H1 (cell line): ENCODE data around the gene STX10. TPM values are rescaled to one million over a fixed set of nuclear protein-coding genes. Genes with fewer than 3 reads are reported as not detected.

Source experiments
- CTCF ChIA-PET: fragments of 300-600 bp; sonication (Branson Sonifier 250); formaldehyde crosslinking; loops from one replicate; lab custom pipeline; 2021; ENCODE audit not compliant: partially characterized antibody; lab: Charles Lee
- POLR2A ChIA-PET: fragments of 300-600 bp; sonication (Branson Sonifier 250); formaldehyde crosslinking; loops from one replicate; lab custom pipeline; 2021; ENCODE audit warnings: inconsistent platforms; ENCODE audit not compliant: partially characterized antibody; lab: Charles Lee
- DNase-seq, 2 experiments: peaks; one replicate each; pipeline versions ENCODE4 v3.0.0 to v3.0.0-alpha.2; 2010 to 2022; ENCODE audit warnings: low spot score in 2 of 2, low read depth in 1 of 2, mixed read lengths in 1 of 2
- FAIRE-seq: peaks from 2 replicates; lab custom pipeline; 2011; peaks lifted over from hg19 to GRCh38; lab: Jason Lieb, UNC
- H2AFZ ChIP-seq: 2 replicates; pipeline ENCODE4 v1.8.1; 2012; ENCODE audit warnings: low read length, inconsistent platforms
- H2AK5ac ChIP-seq: 2 replicates; pipeline ENCODE4 v1.6.1; 2013; ENCODE audit warnings: low read depth, low read length
- H2BK120ac ChIP-seq: replicated peaks from 2 replicates; pipeline ENCODE3; 2013; ENCODE audit warnings: low read depth, low read length, inconsistent platforms
- H2BK12ac ChIP-seq: 2 replicates; pipeline ENCODE4 v1.6.1; 2013; ENCODE audit warnings: low read depth, low read length
- H2BK15ac ChIP-seq: 2 replicates; pipeline ENCODE4 v1.6.1; 2013; ENCODE audit warnings: low read length
- H2BK20ac ChIP-seq: 2 replicates; pipeline ENCODE4 v1.6.1; 2013; ENCODE audit warnings: low read length
- H2BK5ac ChIP-seq: 2 replicates; pipeline ENCODE4 v1.6.1; 2013; ENCODE audit warnings: low read depth, low read length
- H3K14ac ChIP-seq: 2 replicates; pipeline ENCODE4 v1.6.1; 2013; ENCODE audit warnings: inconsistent platforms; ENCODE audit not compliant: insufficient read length
- H3K18ac ChIP-seq: 2 replicates; pipeline ENCODE4 v1.6.1; 2013; ENCODE audit warnings: low read length; ENCODE audit errors: extremely low read depth
- H3K23ac ChIP-seq: 2 replicates; pipeline ENCODE4 v1.6.1; 2013; ENCODE audit warnings: inconsistent platforms; ENCODE audit not compliant: insufficient read length
- H3K23me2 ChIP-seq: 2 replicates; pipeline ENCODE4 v1.6.1; 2013; ENCODE audit warnings: low read depth, low read length
- H3K27ac ChIP-seq: 2 replicates; pipeline ENCODE4 v1.6.1; 2011; ENCODE audit warnings: low read depth, low read length, inconsistent platforms
- H3K27me3 ChIP-seq, 4 experiments: replicated peaks in 1 of 4; 1 replicate in 1 of 4; 2 replicates in 3 of 4; pipeline versions ENCODE4 v1.6.1 to v1.8.1; 2011 to 2013; ENCODE audit warnings: low read length in 3 of 4, mild to moderate bottlenecking in 3 of 4, inconsistent platforms in 2 of 4, mixed read lengths in 2 of 4, moderate library complexity in 1 of 4; ENCODE audit not compliant: control insufficient read depth in 3 of 4, insufficient read depth in 3 of 4; ENCODE audit errors: extremely low read depth in 1 of 4
- H3K36me3 ChIP-seq, 4 experiments: 2 replicates each; pipeline versions ENCODE4 v1.6.1 to v1.8.1; 2011 to 2013; ENCODE audit warnings: mild to moderate bottlenecking in 4 of 4, low read length in 3 of 4, moderate library complexity in 2 of 4, control low read depth in 1 of 4, inconsistent platforms in 1 of 4; ENCODE audit not compliant: insufficient read depth in 4 of 4, control insufficient read depth in 2 of 4
- H3K4ac ChIP-seq: replicated peaks from 2 replicates; pipeline ENCODE3; 2013; ENCODE audit warnings: low read length, low read depth, mixed read lengths, inconsistent platforms; ENCODE audit not compliant: insufficient read length
- H3K4me1 ChIP-seq, 4 experiments: replicated peaks in 1 of 4; 1 replicate in 1 of 4; 2 replicates in 3 of 4; pipeline versions ENCODE4 v1.6.1 to v1.8.1; 2011 to 2013; ENCODE audit warnings: low read length in 3 of 4, inconsistent platforms in 2 of 4, mixed read lengths in 1 of 4; ENCODE audit not compliant: insufficient read depth in 4 of 4, control insufficient read depth in 3 of 4
- H3K4me2 ChIP-seq, 2 experiments: 2 replicates each; pipeline versions ENCODE4 v1.6.1 to v1.8.1; 2011 to 2013; ENCODE audit warnings: low read depth in 2 of 2, low read length in 2 of 2, control low read depth in 1 of 2, inconsistent platforms in 1 of 2, mild to moderate bottlenecking in 1 of 2; ENCODE audit not compliant: insufficient read depth in 1 of 2
- H3K4me3 ChIP-seq, 4 experiments: fragments of 200-600, 300-600 bp in 1 of 4; sonication (generic), shearing (Covaris generic), sonication (Bioruptor Twin) in 1 of 4; 2 replicates each; pipeline versions ENCODE4 v1.5.1 to v1.8.1; 2011 to 2016; ENCODE audit warnings: low read length in 4 of 4, low read depth in 3 of 4, control low read depth in 2 of 4, inconsistent platforms in 2 of 4, mild to moderate bottlenecking in 2 of 4, mixed read lengths in 1 of 4, moderate library complexity in 1 of 4; ENCODE audit not compliant: insufficient read depth in 2 of 4; ENCODE audit errors: extremely low read depth in 1 of 4
- H3K56ac ChIP-seq: replicated peaks from 2 replicates; pipeline ENCODE3; 2013; ENCODE audit warnings: low read depth, mild to moderate bottlenecking, mixed read lengths, low read length, inconsistent platforms; ENCODE audit not compliant: insufficient read length
- H3K79me1 ChIP-seq: 2 replicates; pipeline ENCODE4 v1.6.1; 2013; ENCODE audit warnings: low read depth, low read length, control low read depth
- H3K79me2 ChIP-seq, 2 experiments: 2 replicates each; pipeline versions ENCODE4 v1.6.1 to v1.8.1; 2012 to 2013; ENCODE audit warnings: low read length in 2 of 2, mild to moderate bottlenecking in 2 of 2, inconsistent platforms in 1 of 2; ENCODE audit not compliant: insufficient read depth in 2 of 2, control insufficient read depth in 1 of 2
- H3K9ac ChIP-seq, 4 experiments: replicated peaks in 1 of 4; 1 replicate in 1 of 4; 2 replicates in 3 of 4; pipeline versions ENCODE4 v1.6.1 to v1.8.1; 2011 to 2013; ENCODE audit warnings: low read depth in 3 of 4, low read length in 3 of 4, control low read depth in 2 of 4, mild to moderate bottlenecking in 2 of 4, moderate library complexity in 2 of 4, inconsistent platforms in 1 of 4; ENCODE audit errors: extremely low read depth in 1 of 4
- H3K9me3 ChIP-seq, 2 experiments: 2 replicates each; pipeline versions ENCODE4 v1.6.1 to v1.8.1; 2012 to 2013; ENCODE audit warnings: mild to moderate bottlenecking in 2 of 2, moderate library complexity in 2 of 2, control low read depth in 1 of 2, inconsistent platforms in 1 of 2, low read depth in 1 of 2, low read length in 1 of 2, mixed read lengths in 1 of 2; ENCODE audit not compliant: insufficient read depth in 2 of 2
- H4K20me1 ChIP-seq, 2 experiments: replicated peaks in 1 of 2; 2 replicates each; pipeline versions ENCODE3 to v1.8.1; 2011 to 2013; ENCODE audit warnings: inconsistent platforms in 2 of 2, low read length in 2 of 2, mild to moderate bottlenecking in 1 of 2; ENCODE audit not compliant: insufficient read depth in 2 of 2, control insufficient read depth in 1 of 2
- H4K5ac ChIP-seq: 2 replicates; pipeline ENCODE4 v1.6.1; 2013; ENCODE audit warnings: low read length, low read depth, mixed read lengths, inconsistent platforms; ENCODE audit not compliant: insufficient read length
- H4K8ac ChIP-seq: 2 replicates; pipeline ENCODE4 v1.8.0; 2013; ENCODE audit warnings: mild to moderate bottlenecking, moderate library complexity, low read length, inconsistent platforms; ENCODE audit not compliant: insufficient read depth; ENCODE audit errors: extremely low read depth
- H4K91ac ChIP-seq: replicated peaks from 2 replicates; pipeline ENCODE3; 2013; ENCODE audit warnings: low read length, mixed read lengths, inconsistent platforms; ENCODE audit not compliant: insufficient read length
- ASH2L ChIP-seq: fragments of 200-600, 300-600 bp; sonication (generic); IDR thresholded peaks from one replicate; pipeline ENCODE4 v1.7.1; 2017; ENCODE audit warnings: low read length
- BCL11A ChIP-seq, 2 experiments: IDR thresholded peaks; one replicate each; pipeline ENCODE4 v1.6.1; 2011; ENCODE audit warnings: low read depth in 2 of 2, low read length in 2 of 2, mild to moderate bottlenecking in 2 of 2
- BRCA1 ChIP-seq: IDR thresholded peaks from 2 replicates; pipeline ENCODE4 v1.6.1; 2012; ENCODE audit warnings: low read depth, low read length, improper control_type of control experiment
- CBX8 ChIP-seq: fragments of 300-800, 300-1000 bp; sonication (generic); IDR thresholded peaks from 2 replicates; pipeline ENCODE4 v1.7.1; 2016; ENCODE audit warnings: low read depth, low read length, borderline replicate concordance
- CHD1 ChIP-seq: IDR thresholded peaks from 2 replicates; pipeline ENCODE4 v1.6.1; 2012; ENCODE audit warnings: low read depth, low read length, improper control_type of control experiment
- GABPA ChIP-seq: IDR thresholded peaks from 2 replicates; pipeline ENCODE4 v1.6.1; 2011; ENCODE audit warnings: mild to moderate bottlenecking, low read length, moderate library complexity, borderline replicate concordance; ENCODE audit not compliant: insufficient read depth
- HDAC6 ChIP-seq: IDR thresholded peaks from one replicate; pipeline ENCODE4 v1.7.1; 2012; ENCODE audit warnings: low read depth, mild to moderate bottlenecking, inconsistent platforms, low read length, moderate library complexity
- KDM4A ChIP-seq: IDR thresholded peaks from one replicate; pipeline ENCODE4 v1.7.1; 2012; ENCODE audit warnings: low read depth, mild to moderate bottlenecking, moderate library complexity, low read length, inconsistent platforms; ENCODE audit not compliant: severe bottlenecking
- MAFK ChIP-seq: IDR thresholded peaks from 2 replicates; pipeline ENCODE4 v1.6.1; 2012; ENCODE audit warnings: low read depth, mild to moderate bottlenecking, improper control_type of control experiment, low read length
- POU5F1 ChIP-seq: IDR thresholded peaks from 2 replicates; pipeline ENCODE4 v1.6.1; 2011; ENCODE audit warnings: low read depth, mild to moderate bottlenecking, low read length, moderate library complexity
- SP1 ChIP-seq: IDR thresholded peaks from 2 replicates; pipeline ENCODE4 v1.6.1; 2011; ENCODE audit warnings: low read depth, low read length
- SP4 ChIP-seq: IDR thresholded peaks from 2 replicates; pipeline ENCODE4 v1.6.1; 2012; ENCODE audit warnings: low read length, inconsistent platforms
- TCF12 ChIP-seq: IDR thresholded peaks from 2 replicates; pipeline ENCODE4 v1.6.1; 2011; ENCODE audit warnings: low read depth, mild to moderate bottlenecking, low read length
- WGBS, 2 experiments: shearing (Covaris generic) in 1 of 2; methylation state at CpG; one replicate each; pipeline versions ENCODE4 v1.1.6 to v1.1.7; 2013 to 2015; ENCODE audit warnings: low lambda C conversion rate in 2 of 2, mixed read lengths in 2 of 2, inconsistent platforms in 1 of 2, low coverage in 1 of 2, missing lambda C conversion rate in 1 of 2; ENCODE audit not compliant: insufficient replicate concordance in 2 of 2, insufficient coverage in 1 of 2, insufficient read length in 1 of 2; ENCODE audit errors: extremely low coverage in 1 of 2, missing lambda C conversion rate in 1 of 2; 5-methylcytosine and 5-hydroxymethylcytosine counted together
- polyA plus RNA-seq, 7 experiments: library from polyadenylated mRNA; depleted of rRNA in 3 of 7; stranded (reverse) in 5 of 7; unstranded in 2 of 7; fragments of >200 nt in 5 of 7; fragments of 200-250 nt in 2 of 7; gene quantifications; 1 replicate in 5 of 7; 2 replicates in 1 of 7; 4 replicates in 1 of 7; pipeline versions ENCODE4 v1.2.1 to v1.2.3, GENCODE V29; 2011 to 2013; ENCODE audit warnings: missing spikeins in 2 of 7, mixed read lengths in 2 of 7
- total RNA-seq: library from RNA; stranded (reverse); fragmentation: NEBNext Ultra II Directional; extraction: Animal tissue kit (Norgen Biotek cat#: 25700); gene quantifications from 2 replicates; pipeline ENCODE4 v1.2.1, GENCODE V29; 2021

STX10 gene
- total and polyA plus RNA-seq, 2 of the 8 experiments (the other 6 are each of a cell fraction or from before 2014, with no cell fraction given) = 53.0 to 80.1 TPM

DNA sequence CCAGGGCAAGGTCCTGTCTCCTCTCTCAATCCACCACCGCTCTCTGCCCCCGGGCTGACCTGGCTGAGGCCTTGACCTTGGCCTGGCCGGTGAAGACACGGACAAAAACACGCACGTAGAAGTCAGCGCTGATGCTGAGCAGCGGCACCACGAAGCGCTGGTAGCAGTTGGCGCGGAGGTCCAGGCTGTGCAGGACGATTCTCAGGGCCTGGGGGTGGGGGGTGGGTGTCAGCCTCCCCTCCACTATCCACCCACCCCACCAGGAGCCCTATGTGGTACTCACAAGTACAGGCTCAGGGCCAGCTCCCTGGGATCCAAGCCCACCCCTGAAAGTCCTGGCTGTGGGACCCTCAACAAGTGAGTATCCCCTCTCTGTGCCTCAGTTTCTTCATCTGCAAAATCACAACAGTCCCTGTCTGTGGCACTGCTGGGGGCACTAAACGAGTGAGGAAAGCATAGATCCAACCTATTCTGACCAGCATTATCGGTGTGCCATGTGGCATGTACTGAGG, 40.0 kb downstream of the STX10 start:
- no peak overlapping the region for H3K9ac ChIP-seq
- H2BK15ac ChIP-seq = no peak overlapping the region
- no peak overlapping the region for H3K4me2 ChIP-seq
- H3K4ac ChIP-seq = no peak overlapping the region
- H2AFZ ChIP-seq = no peak overlapping the region
- H2BK120ac ChIP-seq = no peak overlapping the region
- H3K23ac ChIP-seq = no peak overlapping the region
- H3K4me1 ChIP-seq = 0 out of 7 replicates have a peak, but pooled peaks cover 0 to 2% (median 0%) of the 10 kb centered on the region in 4 experiments
- H3K36me3 ChIP-seq = peaks cover 6 to 24% (median 23%) of the 10 kb centered on the region in 4 experiments
- TF ChIP-seq GABPA (no peak), SP1 (no peak), CBX8 (no peak), SP4 (no peak), ASH2L (no peak), POU5F1 (no peak), BCL11A (IDR thresholded peaks at IDR 0.05; ENCODE audit: low read depth in 2 of 2, low read length in 2 of 2) (no peak), KDM4A (no peak), CHD1 (no peak), HDAC6 (no peak), BRCA1 (no peak), MAFK (no peak), TCF12 (no peak)
- POLR2A ChIA-PET = interaction anchor here (1.0 to 19.5 kb wide), 5 partner anchors 6 to 177 kb away, joined by 3 to 228 read pairs (median 12); partner anchors contain the start of genes FARSA, NACC1 and TRMT1
- no peak overlapping the region for H4K5ac ChIP-seq
- no peak overlapping the region for H3K18ac ChIP-seq
- peaks cover 5% of the 10 kb centered on the region for H3K79me1 ChIP-seq
- H2BK20ac ChIP-seq = no peak overlapping the region
- no peaks in the 10 kb centered on the region for H3K27me3 ChIP-seq
- FAIRE-seq (no peak), DNase-seq (no peak)
- WGBS, 2 experiments = 97% methylated on average over 12 of the region's 15 CpGs; no CpG with 5 or more reads in 1 of the 2 experiments
- no peak overlapping the region for H4K91ac ChIP-seq
- no peak overlapping the region for H3K4me3 ChIP-seq
- no peak overlapping the region for H3K56ac ChIP-seq
- no peak overlapping the region for H4K8ac ChIP-seq
- no peak overlapping the region for H2BK5ac ChIP-seq
- H3K23me2 ChIP-seq = no peaks in the 10 kb centered on the region
- no peak overlapping the region for H2AK5ac ChIP-seq
- no peak overlapping the region for H2BK12ac ChIP-seq
- H3K14ac ChIP-seq = no peak overlapping the region
- CTCF ChIA-PET = interaction anchor here (0.6 to 0.9 kb wide), 2 partner anchors 9 to 37 kb away, joined by 3 read pairs; no protein-coding TSS in a partner anchor
- H4K20me1 ChIP-seq = peaks cover 0 to 1% of the 10 kb centered on the region in 2 experiments
- no peaks in the 10 kb centered on the region for H3K9me3 ChIP-seq
- H3K79me2 ChIP-seq = peaks cover 0 to 6% of the 10 kb centered on the region in 2 experiments; a peak in 2 of 4 replicates
- H3K27ac ChIP-seq = no peak overlapping the region; the same call in 1 of the 2 replicates
